GM18861 (cell line): ENCODE measurements around the gene SCUBE1.

Experiments
- ATAC-seq: cut with Tn5 transposase; IDR thresholded peaks from one replicate; pipeline ENCODE4 v1.9.1; 2021; ENCODE audit not compliant: unreplicated experiment

Gene SCUBE1

DNA sequence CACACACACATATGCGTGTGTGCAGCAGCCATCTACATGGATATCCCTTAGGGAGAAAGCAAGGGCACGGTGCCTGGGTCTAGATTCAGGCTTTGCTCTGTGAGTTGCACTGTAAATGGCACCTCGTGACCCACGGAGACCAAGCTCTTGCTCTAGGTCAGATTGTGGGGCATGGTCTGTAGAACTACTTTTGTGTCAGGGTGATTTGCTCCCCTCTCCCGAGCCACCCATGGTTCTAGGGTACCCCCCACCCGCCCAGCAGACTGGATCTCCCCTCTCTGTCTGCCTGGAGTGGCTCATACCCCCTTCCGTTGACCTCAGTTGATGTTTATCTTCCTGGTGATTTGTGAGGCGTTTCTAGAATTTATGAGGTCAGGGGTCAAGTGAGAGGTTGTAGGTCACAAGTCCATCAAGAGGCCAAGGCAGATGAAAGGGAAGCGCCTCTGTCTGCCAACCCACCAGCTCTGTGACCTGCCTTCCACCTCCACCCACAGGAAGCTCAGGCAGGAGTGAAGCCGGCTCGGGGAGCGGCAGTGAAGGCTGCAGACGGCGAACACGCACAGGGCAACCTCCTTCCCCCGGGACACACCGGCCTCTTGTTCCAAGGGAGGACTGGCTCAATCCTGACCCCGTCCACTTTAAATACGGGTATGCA lies 80.1 kb downstream of the SCUBE1 start:
- no peak for ATAC-seq

DNA sequence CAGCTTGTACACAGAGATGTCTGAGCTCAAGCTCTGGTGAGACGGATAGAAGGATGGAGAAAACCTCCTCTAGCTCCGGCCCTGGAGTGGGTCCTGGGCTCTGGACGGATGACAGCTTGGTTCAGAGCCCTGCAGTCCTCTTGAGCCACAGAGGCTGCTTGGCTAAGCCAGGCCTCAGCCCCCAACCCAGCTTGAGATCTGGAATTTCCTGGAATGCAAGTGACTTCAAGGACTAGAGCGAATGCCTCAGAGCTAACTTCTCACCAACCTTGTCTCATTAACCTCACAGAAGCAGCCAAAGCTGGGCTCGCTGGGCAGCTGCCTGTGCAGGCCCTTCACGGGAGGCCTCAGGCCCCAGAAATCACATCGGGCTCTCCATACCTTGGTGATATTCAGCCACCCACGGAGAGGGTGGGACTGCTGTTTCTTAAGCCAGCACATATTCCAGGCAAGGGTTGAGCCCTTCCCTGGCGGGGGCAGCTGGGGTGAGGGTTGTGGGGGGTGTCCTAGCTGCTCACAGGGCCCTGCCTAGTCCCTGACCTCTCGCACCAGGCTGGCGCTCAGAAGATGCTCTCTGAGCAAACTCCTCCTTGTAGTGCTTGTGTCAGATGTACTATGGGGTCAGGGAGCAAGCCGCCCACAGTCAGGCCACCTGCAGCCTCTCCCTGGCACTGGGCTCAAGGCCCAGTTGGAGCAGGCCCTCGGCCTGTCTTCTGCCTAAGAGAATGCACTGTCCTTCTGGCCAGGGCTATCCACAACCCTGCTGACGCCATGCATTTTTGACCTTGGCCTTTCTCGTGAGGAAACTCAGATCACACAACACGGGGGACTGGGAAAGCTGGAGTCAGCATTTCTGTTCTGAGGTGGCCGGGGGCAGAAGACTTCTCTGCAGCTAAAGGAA lies 82.6 kb downstream of the SCUBE1 start:
- no peak for ATAC-seq

DNA sequence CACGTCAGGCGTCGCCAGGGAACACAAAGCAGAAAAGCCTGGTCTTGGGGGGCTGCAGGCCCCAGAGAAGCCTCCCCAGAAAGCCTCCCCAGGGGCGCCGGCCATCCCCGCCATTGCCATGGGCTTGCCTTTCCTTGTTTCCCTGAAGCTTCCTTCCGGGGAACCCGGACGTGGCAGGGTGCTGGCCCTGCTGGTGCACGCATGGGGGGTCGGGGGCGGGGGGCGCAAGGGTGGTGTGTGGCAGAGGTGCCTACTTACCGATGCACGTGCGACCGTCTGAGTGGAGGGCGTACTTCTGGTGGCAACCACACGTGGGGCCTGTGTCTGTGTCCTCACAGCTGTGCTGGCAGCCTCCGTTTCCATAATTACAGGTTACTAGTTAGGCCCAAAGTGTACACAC lies 85.2 kb downstream of the SCUBE1 start:
- ATAC-seq = no peak

DNA sequence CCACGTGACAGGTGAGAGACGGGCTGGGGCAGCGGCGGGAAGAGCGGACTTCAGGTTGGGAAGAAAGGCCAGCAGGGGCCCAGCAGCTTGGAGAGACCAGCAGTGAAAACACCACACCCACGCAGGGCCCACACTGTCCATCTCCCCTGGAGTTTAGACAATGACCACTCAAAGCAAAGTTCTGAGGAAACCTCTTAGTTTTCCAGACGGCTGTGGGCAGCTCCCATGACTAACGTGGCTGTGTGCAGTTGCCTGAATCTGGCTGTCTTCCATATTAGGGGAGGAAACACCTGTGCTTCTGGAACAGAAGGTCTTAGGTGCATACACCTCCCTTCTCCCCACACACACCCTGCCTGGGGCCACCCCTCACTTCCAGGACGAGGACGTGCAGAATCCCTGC lies 85.6 kb downstream of the SCUBE1 start:
- ATAC-seq = no peak

DNA sequence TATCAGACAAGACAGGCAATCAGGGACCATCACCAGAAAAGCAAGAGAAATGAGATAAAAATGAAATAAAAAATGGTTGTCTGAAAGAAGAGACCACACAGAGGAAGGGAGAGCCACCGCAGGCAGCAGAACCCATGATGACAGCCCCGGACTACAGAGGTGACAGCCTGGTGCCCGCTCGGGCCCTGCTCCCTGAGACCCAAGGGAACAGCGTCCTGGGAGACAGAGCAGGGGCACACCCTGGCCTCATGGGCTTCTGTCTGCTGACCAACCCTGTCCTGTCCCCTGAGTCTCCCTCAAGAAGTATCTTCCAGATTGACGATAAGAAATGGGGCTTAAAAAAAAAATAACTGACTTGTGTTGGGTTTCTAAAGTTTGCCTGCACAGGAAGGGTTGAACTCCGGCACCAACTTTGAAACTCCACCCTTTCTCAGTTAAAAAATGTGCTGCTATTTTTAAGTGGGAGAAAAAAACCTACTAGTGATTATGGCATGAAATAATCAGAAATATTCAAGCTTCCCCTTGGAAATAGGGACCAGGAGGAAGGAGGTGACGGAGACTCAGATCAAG lies 86.1 kb downstream of the SCUBE1 start:
- ATAC-seq = no peak

DNA sequence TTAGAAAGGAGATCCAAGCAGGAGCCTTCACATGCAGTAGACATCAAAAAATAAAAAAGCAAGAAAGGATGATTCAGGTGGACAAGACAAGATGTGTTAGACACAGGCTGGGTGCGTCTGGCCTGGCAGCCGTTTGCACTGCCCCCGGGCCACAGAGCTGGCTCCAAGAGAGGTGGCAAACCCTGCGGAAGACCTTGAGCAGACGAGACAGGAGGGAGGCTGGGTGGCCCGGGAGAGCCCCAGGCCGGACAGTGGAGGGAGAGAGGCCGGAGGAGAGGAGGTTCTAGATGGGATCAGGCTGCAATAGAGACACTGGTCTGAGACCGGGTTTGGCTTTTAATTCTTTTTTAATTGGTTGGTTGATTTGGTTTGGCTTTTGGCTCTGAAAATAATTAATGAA lies 86.6 kb downstream of the SCUBE1 start:
- no peak for ATAC-seq

DNA sequence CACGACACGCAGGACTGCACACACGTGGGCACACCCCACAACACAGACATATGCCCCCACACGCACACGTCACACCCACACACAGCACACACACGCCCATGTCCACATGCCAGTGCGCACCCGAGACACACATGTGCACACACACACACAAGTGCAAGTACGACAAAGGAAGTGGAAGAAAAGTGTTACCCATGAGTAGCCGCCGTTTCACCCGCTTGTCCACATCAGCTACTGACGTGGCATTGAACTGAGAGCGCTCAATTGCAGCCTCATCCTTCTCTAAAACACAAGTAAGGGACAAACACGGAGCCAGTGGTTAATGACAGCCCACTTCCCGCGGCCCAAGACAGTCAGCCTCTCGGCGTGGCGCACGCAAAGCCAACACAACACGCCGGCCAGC lies 87.9 kb downstream of the SCUBE1 start:
- ATAC-seq = no peak

DNA sequence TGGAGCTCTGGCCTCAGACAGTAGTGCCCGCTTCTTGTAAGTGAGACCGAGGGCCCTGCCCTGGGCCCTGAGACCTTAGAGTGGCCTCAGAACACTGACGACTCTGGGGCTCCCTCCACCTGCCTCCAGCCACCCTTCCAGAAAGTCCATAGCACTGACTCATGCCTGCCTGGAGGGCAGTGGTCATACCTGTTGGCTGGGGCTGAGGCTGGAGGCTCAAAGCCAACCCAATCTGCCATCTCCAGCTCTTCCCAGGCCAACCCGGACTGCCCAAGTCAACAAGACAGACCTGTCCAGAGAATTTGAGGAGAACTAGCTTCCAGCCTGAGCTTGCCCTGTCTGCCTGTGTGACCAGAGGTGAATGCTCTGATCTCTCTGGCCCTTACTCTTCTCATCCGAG lies 89.3 kb downstream of the SCUBE1 start:
- no peak for ATAC-seq

DNA sequence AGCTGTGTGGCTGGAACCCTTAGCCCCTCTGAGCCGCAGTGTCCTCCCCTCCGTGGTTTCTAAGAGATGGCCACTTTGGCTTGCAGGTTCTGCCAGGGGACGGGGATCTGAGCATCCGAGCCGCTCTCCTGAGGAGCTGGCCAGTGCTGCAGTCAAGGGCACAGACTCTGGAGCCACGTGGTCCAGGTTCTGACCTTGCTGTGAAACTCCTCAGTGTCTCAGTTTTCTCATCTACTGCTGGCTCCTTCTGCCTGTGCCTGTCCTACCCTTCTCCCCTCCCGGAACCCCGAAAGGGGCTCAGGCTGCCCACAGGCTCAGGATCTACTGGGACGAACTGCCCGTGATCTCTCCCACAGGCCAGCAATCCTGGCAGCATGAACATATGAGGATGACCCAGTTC lies 90.9 kb downstream of the SCUBE1 start:
- ATAC-seq = no peak

DNA sequence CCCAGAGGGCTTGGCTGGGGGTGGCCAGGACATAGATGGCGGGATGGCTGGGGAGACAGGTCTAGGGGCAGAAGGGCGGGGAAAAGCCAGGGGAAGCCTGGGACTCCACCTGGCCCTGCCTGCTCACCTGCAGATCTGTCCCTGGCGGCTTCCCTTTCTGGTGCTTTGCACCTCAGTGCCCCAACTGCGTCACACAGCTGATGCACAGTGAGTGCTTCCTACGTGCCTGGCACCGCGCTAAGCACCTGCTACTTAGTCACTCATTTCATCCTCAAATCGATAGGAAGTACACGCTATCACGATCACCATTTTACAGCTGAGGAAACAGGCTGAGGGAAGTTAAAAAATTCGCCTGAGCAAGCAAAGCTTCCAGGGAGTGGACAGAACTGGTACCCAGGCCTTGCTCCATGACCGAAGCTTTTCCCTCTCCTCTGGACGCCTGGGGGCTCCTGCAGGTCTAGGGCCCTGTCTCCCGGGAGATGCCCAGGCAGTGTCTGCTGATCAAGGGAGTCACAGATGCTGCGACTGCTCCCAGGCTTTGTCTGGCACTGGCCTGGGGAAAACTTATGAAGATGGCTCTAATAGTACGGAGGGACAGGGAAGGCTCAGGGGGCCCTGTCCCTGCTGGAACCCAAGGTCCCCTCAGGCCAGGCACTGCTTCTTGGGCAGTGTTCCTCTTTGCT lies 93.2 kb downstream of the SCUBE1 start:
- ATAC-seq = no peak

DNA sequence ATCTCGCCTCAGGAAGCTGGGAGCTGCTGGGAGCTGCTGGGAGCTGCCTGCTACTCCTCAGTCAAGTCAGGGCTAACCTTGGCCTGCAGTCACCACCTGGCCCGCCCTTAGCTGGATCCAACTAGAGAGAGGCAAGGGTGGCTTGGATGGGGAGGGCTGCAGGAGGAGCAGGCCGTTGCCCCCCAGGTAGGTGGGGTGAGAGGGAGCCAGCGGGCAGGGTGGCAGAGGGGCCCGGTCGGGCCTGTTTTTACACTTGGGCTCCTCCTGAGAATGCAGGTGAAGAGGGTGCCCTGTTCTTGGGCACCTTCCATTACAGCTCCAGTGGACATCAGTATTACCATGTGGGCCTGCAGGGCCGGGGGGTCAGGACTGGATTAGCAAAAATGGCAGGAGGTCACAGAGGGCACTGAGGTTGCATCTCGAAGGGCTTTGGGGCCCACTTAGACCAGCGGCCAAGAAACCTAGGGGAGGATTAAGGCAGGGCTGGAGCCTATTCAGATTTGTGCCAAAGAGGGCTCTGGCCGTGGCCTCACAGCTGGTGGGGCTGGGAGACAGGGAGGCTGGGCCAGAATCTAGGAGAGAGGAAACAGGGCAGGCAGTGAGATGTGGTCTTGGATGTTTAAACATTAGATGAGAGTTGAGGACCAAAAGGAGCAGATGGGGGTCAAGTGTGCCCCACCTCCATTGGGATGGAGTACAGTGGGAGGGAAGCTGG lies 95.5 kb downstream of the SCUBE1 start:
- no peak for ATAC-seq

DNA sequence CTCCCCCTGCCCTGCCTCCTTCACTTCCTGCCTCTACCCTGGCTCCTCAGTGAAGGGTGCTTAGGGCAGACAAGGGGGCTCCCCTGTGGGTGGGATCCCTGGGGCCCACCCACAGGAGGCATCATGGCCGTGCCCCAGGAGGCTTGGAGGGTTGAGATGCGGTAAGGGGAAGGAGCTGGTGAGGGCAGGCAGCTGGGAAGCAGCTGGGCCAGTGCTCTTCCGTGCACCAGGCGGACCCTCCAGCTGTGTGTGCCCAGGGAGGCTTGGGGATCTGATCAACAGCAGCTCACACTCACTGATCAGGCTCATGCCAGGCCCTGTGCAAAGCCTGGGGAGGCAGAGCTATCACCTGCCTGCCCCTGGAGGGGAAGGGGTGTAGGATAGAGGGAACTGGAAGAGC lies 97.0 kb downstream of the SCUBE1 start:
- ATAC-seq = no peak

DNA sequence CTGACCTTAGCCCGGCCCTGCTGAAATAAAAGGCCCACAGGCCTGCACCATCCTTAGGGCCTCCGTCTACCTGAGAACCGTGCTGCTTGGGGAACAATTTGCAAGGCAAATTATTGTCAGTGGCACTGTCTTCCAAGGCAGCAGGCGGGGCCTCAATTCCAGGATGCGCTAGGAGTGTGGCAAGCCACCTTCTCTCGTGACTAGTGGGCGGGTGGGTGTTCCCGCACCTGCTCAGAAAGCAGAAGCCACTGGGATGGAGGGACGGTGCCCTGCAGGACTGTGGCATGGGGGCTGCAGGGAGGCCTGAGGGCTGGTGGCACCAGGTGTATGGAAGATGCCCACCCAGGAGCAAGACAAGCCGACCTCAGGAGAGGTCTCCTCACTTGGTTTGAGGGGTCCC lies 97.5 kb downstream of the SCUBE1 start:
- no peak for ATAC-seq

DNA sequence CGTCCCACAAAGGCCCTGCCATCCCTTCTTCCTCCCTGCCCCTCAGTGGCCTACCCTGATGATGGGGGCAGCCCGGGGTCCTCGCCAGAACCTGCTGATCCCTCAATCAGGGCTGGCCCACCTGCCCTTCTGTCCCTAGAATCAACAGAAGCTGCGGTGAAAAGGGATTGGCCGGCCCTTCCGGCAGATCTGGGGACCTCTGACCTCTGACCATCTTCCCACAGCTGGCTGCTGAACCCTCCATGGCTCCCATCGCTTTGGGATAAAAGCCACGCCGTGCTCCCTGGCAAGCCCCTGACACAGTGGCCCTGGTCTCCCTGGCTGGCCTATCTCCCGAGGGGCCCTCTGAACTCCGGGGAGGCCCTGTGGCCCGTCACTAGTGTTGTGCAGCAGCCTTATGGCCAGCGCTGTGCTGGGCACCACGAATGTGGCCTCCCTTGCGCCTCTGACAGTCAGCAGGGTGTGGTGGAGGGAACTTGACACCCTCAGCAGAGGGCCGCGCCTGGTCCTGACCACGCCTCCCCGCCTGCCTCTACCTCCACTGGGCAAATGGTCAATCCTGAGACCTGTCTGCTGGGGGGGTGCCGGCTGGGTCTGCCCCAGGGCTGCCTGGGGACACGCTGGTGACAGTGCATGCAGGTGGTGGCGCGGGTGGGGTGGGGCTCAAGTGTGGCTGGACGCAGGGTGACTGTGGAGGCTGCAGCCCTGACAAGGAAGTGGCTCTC lies 98.2 kb downstream of the SCUBE1 start:
- no peak for ATAC-seq

DNA sequence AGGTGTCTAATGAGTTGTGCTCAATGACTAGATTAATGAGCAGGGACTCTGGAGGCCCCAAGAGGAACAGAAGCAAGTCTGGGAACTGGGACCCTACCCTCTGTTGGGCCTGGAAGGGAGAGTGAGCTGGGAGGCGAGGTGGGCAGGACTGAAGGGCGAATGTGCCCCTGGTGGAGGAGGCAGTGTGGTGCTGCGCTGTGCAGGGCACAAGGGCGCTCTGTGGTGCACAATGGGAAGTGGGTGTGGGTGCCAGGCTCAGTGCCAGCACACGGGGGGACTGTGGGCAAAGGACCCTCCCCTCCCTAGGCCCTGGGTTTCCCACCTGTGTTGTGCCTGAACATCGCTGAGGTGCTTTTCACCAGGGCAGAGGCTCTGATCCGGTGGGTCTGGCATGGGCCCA lies 98.8 kb downstream of the SCUBE1 start:
- no peak for ATAC-seq

DNA sequence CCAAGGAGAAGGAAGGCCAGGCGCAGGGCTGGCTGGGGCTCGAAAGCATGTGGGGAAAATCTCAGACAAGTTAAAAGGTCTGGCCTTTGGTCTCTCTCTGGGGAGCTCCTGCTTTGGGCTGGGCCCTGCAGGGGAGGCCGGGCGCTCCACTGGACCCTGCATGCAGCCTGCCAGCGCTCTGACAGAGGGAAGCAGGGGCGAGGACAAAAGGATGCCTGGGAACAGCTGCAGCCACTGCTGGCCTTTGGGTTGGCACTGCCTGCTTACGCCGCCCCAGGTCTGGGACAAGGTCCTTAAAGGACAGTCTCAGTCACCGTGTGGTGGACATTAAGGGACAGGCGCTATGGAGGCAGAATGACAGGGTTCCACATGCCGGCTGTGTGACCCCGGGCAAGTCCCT lies 99.8 kb downstream of the SCUBE1 start:
- ATAC-seq = no peak

DNA sequence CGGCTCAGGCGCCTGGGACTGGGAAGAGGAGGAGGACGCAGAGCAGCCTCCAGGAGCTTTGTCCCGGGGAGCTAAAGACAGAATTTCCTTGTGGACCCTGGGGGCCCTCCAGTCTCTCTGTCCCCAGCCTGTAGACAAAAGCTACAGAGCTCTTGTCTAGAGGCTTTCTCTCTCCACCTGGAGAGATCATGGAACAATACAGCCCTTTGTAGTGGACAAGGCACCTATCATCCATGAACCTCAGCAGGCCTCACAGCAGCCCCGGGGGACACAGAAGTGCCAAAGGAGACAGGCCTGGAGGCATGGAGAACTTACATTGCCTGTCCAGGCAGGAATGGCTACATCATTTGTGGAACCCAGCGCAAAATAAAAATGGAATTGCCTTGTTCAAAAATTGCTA lies 100.5 kb downstream of the SCUBE1 start:
- ATAC-seq = no peak

DNA sequence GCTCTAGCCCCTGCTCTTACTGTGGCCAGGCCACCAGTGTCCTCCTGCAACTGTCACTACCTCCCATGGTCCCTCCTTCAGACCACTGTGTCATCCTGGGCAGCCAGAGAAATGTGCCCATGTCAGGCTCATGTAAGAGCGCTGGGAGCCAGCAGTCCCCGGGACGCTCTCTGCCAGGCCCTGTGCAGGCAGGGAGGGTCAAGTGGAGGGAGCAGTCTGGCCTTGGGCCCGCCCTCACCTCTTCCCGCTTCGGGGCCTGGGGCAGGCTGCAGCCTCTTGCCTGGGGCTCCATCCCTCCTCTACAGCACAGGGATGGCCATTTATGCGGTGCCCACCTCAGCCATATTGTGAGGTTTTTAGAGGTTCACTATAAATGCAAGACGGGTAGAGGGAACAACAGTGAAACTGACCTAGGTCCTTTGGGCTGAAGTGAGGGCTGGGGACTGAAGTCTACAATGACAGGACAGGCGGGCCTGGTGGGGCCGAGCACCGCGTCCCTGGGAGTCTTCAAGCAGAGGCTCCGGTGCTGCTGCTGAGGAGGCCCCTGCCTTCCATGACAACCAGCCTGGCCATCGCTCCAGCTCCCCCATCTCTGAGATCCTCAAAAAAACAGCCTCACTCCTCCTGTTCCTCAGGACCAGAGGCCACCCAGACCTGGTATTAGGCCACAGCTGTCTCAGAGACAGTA lies 101.3 kb downstream of the SCUBE1 start:
- no peak for ATAC-seq

DNA sequence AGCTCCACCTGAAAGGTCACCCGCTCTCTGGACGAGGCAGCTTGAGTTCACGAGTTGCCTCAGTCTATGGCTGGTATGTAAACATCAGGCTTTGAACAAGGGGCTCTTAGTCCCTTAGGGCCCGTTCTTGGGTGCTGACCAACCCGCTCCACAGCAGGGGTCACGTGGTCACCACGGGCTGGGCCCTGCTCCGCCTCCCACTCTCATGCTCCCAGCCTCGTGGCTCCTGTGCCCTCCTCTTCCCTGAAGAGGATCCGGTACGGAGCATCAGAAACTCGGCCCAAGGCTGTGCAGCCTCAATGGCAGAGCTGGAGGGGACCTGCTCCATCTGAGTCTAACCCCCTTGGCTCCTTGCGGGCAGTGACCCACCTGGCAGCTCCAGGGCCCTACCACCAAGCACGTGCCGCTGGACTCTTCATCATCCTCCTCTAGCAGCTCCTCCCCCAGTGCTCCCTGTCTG lies 102.0 kb downstream of the SCUBE1 start:
- ATAC-seq = no peak

DNA sequence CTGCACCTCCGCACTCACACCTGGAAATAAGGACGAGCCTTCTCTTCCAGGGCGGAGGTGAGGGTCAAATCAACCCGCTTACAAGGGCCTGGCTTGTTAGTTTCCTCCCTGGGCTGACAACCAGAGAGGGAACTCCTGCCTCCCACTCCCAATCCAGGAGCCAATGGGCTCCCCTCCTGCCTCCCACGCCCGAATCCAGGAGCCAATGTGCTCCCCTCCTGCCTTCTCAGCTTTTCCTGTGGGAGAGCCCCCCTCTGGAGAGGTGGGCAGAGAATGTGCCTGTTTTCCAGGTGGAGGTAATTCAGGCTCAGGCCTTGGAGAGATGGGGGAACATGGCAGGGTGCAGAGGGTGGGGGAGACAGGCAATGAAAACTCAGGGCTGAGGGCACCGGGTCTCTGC lies 102.6 kb downstream of the SCUBE1 start:
- ATAC-seq = no peak
